Common myeloid progenitor, CD34-positive (primary cell): ENCODE data around the gene MPDZ.

Experiments used
- CTCF ChIA-PET: fragments of 350-600 bp; sonication (Branson Sonifier 250); formaldehyde crosslinking; loops from one replicate; lab custom pipeline; 2021; ENCODE audit warnings: antibody characterized with exemption; lab: Charles Lee
- POLR2A ChIA-PET: fragments of 350-600 bp; sonication (Branson Sonifier 250); formaldehyde crosslinking; loops from one replicate; lab custom pipeline; 2021; ENCODE audit warnings: antibody characterized with exemption; lab: Charles Lee
- DNase-seq, 3 donors: peaks; one replicate each; pipeline versions ENCODE4 v3.0.0 to v3.0.0-alpha.2; 2013
- H3K27ac ChIP-seq, 2 experiments: 1 replicate in 1 of 2; 2 replicates in 1 of 2; pipeline ENCODE4 v1.7.0; 2013; ENCODE audit warnings: inconsistent platforms in 2 of 2, low read length in 2 of 2, mild to moderate bottlenecking in 2 of 2, low read depth in 1 of 2, moderate library complexity in 1 of 2; ENCODE audit not compliant: severe bottlenecking in 2 of 2, insufficient read depth in 1 of 2, poor library complexity in 1 of 2
- H3K27me3 ChIP-seq, 5 experiments: replicated peaks in 2 of 5; 1 replicate in 3 of 5; 2 replicates in 2 of 5; pipeline versions ENCODE4 v1.6.1 to v1.7.0; 2013; ENCODE audit warnings: low read length in 4 of 5, mild to moderate bottlenecking in 2 of 5, moderate library complexity in 2 of 5, inconsistent platforms in 1 of 5; ENCODE audit not compliant: insufficient read depth in 5 of 5, control insufficient read depth in 4 of 5
- H3K36me3 ChIP-seq, 4 experiments: 1 replicate in 2 of 4; 2 replicates in 2 of 4; pipeline versions ENCODE4 v1.6.1 to v1.7.0; 2013; ENCODE audit warnings: low read length in 3 of 4, control low read depth in 1 of 4, mild to moderate bottlenecking in 1 of 4; ENCODE audit not compliant: control insufficient read depth in 4 of 4, insufficient read depth in 4 of 4
- H3K4me1 ChIP-seq, 4 experiments: 1 replicate in 3 of 4; 2 replicates in 1 of 4; pipeline versions ENCODE4 v1.6.1 to v1.7.1; 2013; ENCODE audit warnings: low read length in 3 of 4, mild to moderate bottlenecking in 3 of 4, control low read depth in 1 of 4, inconsistent platforms in 1 of 4, moderate library complexity in 1 of 4; ENCODE audit not compliant: control insufficient read depth in 4 of 4, insufficient read depth in 4 of 4; ENCODE audit errors: control extremely low read depth in 1 of 4
- H3K4me3 ChIP-seq, 7 experiments: 1 replicate in 4 of 7; 2 replicates in 3 of 7; pipeline versions ENCODE4 v1.5.1 to v1.7.0; 2013; ENCODE audit warnings: mild to moderate bottlenecking in 7 of 7, low read length in 6 of 7, moderate library complexity in 6 of 7, inconsistent platforms in 2 of 7, low read depth in 2 of 7, control low read depth in 1 of 7; ENCODE audit not compliant: insufficient read depth in 4 of 7, control insufficient read depth in 1 of 7; ENCODE audit errors: extremely low read depth in 1 of 7
- H3K9me3 ChIP-seq, 5 experiments: 1 replicate in 4 of 5; 2 replicates in 1 of 5; pipeline versions ENCODE4 v1.6.1 to v1.7.1; 2013; ENCODE audit warnings: low read length in 4 of 5, mild to moderate bottlenecking in 2 of 5, inconsistent platforms in 1 of 5, low read depth in 1 of 5, moderate library complexity in 1 of 5; ENCODE audit not compliant: control insufficient read depth in 4 of 5, insufficient read depth in 2 of 5; ENCODE audit errors: control extremely low read depth in 1 of 5
- WGBS: methylation state at CpG from one replicate; pipeline ENCODE4 v1.1.5; 2013; ENCODE audit not compliant: insufficient coverage; 5-methylcytosine and 5-hydroxymethylcytosine counted together

The MPDZ gene

DNA sequence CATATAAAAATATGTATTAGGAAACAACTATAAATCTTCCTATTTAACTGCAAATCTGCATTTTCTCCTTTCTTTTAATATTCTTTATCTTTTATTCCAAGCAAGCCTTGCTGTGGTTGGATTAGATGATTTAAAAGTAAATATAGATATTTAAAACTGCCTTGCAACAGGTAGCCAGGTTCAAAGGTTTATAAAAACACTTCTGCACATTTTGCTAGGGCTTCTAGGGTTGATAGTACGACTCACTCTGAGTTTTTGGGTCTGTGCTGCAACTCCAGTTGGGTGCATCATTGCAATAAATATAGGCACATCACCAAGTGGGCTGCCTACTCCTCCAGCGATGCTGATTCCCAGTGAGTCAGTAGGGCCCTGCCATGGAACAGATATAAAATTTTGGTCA lies 167.7 kb downstream of the MPDZ start:
- no peaks in the 10 kb centered on the region for H3K9me3 ChIP-seq
- DNase-seq: no peak
- no peak overlapping the region for H3K4me3 ChIP-seq
- no peak overlapping the region for H3K27ac ChIP-seq
- H3K36me3 ChIP-seq: peaks cover 0 to 9% (median 2%) of the 10 kb centered on the region in 4 experiments
- H3K27me3 ChIP-seq: no peaks in the 10 kb centered on the region
- no peaks in the 10 kb centered on the region for H3K4me1 ChIP-seq
- 100% methylated on average over 1 of the region's 2 CpGs for WGBS
- CTCF ChIA-PET: no interaction called here
- POLR2A ChIA-PET: no interaction called here

DNA sequence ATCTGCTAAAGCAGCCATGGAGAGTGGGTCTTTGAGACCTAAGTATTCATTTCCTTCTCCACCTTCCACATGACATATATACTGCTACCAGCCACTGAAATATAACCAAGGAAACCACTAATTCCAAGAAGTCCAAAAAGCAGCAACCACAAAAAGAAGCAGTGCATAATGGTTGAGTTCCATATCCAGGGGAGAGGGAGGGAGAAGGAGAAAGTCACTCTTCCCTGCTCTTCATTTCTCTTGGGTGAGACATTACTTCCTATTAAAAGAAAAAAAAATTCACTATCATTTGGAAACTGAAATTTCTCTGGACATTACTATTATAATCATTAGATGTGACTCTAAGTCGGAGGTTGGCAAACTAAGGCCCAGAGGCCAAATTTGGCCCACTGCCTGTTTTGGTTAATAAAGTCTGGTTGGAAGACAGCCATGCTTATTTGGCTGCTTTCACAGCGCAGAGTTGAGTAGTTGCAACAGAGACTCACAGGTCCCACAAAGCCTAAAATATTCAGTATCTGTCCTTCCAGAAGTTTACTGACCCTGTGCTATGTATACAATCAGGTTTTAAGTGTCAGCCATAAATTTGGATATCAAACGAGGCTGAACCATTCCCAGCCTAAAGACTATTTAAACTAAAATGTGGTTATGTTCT lies 168.6 kb downstream of the MPDZ start:
- DNase-seq: no peak
- Histone ChIP-seq H3K27ac (no peak overlapping the region), H3K4me1 (no peaks in the 10 kb centered on the region), H3K4me3 (no peak overlapping the region), H3K9me3 (no peaks in the 10 kb centered on the region), H3K36me3 (peaks cover 0 to 11% (median 2%) of the 10 kb centered on the region in 4 experiments), H3K27me3 (no peaks in the 10 kb centered on the region)
- ChIA-PET POLR2A (no interaction called here), CTCF (no interaction called here)
- WGBS: 100% methylated on average over 2 of the region's 3 CpGs

DNA sequence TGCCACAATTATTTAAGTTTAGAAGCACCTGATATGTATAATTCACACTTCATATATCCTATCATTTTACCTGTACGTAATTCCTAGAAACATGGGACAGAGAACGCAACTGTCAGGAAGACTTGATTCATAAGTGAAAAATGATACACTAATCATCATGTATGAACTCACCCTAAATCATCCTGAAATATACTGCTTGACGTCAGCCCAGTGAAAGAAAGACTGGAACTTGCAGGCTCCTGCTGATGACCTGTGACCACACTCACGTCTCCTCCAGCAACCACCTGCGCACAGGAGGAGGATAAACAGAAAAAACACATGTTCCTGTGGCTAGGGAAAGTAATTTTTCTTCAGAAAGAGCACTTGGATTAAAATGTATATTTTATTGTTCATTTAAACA lies 169.7 kb downstream of the MPDZ start:
- Histone ChIP-seq H3K9me3 (no peaks in the 10 kb centered on the region), H3K4me1 (no peaks in the 10 kb centered on the region), H3K4me3 (no peak overlapping the region), H3K27me3 (no peaks in the 10 kb centered on the region), H3K27ac (no peak overlapping the region), H3K36me3 (peaks cover 0 to 11% (median 3%) of the 10 kb centered on the region in 4 experiments)
- no peak for DNase-seq
- POLR2A ChIA-PET: interaction anchor here (0.6 kb wide), 1 partner anchor 783 kb away, joined by 4 read pairs; no protein-coding TSS in a partner anchor
- WGBS: 100% methylated on average over 2 of the region's 5 CpGs
- CTCF ChIA-PET: interaction anchor here (1.1 kb wide), 1 partner anchor 21 kb away, joined by 4 read pairs; no protein-coding TSS in a partner anchor

DNA sequence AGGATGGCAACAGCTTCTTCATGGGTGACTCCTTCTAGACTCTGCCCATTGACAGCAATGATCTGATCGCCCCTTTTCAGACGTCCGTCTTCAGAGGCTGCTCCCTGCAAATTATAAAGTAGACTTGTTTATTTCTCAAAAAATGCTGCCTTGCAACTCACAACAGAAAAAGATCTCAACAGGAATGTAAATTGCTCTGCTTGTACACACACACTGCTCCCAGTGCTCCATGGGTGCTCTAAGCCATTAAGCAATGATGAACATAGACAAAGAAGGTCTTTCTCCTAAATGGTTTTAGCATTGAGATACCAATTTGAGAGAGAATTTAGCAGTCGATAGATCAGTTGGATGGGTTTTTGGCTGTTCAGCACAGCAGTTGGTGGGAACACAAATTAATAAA lies 172.5 kb downstream of the MPDZ start:
- no peak overlapping the region for H3K4me3 ChIP-seq
- WGBS: 100% methylated on average over 2 of the region's 4 CpGs
- H3K9me3 ChIP-seq: no peaks in the 10 kb centered on the region
- no peak overlapping the region for H3K27ac ChIP-seq
- H3K36me3 ChIP-seq: peaks cover 0 to 15% (median 3%) of the 10 kb centered on the region in 4 experiments
- ChIA-PET CTCF (no interaction called here), POLR2A (no interaction called here)
- H3K27me3 ChIP-seq: no peaks in the 10 kb centered on the region
- no peaks in the 10 kb centered on the region for H3K4me1 ChIP-seq
- DNase-seq: no peak

DNA sequence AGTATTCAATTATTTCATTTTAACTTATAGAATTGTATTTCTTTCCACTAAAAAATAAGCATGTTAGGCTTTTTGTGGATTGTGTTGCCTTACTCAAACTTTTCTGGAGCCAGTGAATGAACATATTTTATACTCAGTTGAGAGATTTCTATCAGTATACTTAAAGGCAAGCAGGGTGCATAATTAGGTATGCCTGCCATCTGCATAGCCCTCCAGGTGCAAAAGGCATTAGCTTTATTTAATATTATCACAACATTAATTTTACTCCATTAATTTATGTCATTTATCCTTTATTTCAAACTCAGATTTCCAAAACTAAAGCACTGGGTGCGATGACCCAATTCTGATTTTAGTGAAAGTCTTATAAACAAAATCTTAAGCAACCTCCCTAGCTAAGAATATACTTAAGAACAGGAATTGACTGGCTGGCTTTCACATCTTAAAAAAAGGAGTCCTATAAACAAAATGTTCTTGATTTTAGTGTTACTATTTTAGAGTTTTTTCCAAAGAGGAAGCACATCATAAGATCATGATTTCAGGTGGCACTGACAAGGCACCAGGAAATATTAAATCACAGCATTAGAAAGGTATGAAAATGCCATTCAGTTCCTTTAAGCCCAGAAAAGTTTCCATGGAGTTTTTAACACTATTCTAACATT lies 178.4 kb downstream of the MPDZ start:
- H3K4me1 ChIP-seq: no peaks in the 10 kb centered on the region
- peaks cover 0 to 4% (median 1%) of the 10 kb centered on the region in 4 experiments for H3K36me3 ChIP-seq
- CTCF ChIA-PET: no interaction called here
- H3K9me3 ChIP-seq: no peaks in the 10 kb centered on the region
- H3K27me3 ChIP-seq: no peaks in the 10 kb centered on the region
- H3K4me3 ChIP-seq: no peak overlapping the region
- no peak overlapping the region for H3K27ac ChIP-seq
- WGBS: 100% methylated on average over 1 of the region's 1 CpG
- DNase-seq: no peak
- POLR2A ChIA-PET: no interaction called here

DNA sequence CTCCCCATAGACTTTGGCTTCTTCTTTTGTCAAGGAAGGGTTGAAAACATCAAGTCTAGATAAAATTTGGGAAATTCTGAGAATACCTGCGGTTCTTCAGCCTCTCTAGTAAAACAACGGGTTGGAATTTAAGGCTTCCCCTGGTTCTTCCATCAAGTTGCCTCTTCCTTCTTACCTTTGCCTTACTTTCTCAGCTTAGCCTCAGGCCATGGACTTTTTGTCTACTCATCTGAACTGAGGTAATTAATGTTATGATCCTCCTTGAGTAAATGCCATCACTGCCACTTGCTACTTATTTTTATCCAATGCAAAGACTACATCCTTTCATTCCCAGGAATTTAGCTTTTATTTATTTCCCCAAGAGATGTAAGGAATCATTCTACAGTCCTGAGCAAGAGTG lies 184.4 kb downstream of the MPDZ start:
- Histone ChIP-seq H3K4me1 (no peaks in the 10 kb centered on the region), H3K4me3 (no peak overlapping the region), H3K9me3 (no peaks in the 10 kb centered on the region), H3K36me3 (no peaks in the 10 kb centered on the region), H3K27me3 (peaks cover 0 to 1% (median 0%) of the 10 kb centered on the region in 5 experiments), H3K27ac (no peak overlapping the region)
- ChIA-PET CTCF (no interaction called here), POLR2A (no interaction called here)
- 94% methylated on average over 2 of the region's 2 CpGs for WGBS
- no peak for DNase-seq

DNA sequence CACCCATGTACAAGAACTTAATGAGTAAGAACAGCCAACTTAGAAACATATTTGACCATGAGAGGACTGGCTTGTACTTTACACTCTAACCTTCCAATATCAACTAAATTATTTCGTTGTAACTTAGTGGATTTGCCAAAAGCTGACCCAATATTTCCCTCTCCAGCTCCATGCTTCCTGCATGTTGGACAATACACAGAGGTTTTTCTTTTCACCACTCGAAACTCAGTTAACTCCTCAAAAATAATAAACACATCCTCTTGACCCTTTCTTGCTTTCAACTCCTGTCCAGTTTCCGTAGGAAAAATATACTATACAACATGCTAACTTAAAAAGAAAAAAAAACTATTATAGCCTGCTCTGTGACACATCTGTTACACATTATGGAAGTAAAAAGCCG lies 188.9 kb downstream of the MPDZ start:
- CTCF ChIA-PET: interaction anchor here (0.9 to 3.1 kb wide), 7 partner anchors 9 to 372 kb away, joined by 3 to 10 read pairs (median 4); no protein-coding TSS in a partner anchor

More for the DNA sequence above, 188.9 kb downstream of the MPDZ start:
- WGBS: 94% methylated on average over 2 of the region's 4 CpGs
- Histone ChIP-seq H3K27me3 (peaks cover 0 to 1% (median 0%) of the 10 kb centered on the region in 5 experiments), H3K9me3 (no peaks in the 10 kb centered on the region), H3K36me3 (no peaks in the 10 kb centered on the region), H3K4me1 (no peaks in the 10 kb centered on the region), H3K27ac (no peak overlapping the region), H3K4me3 (no peak overlapping the region)
- no peak for DNase-seq
- POLR2A ChIA-PET: no interaction called here
